Aorta (tissue), 5 donors: ENCODE results near the gene CAMK2A. TPM values are rescaled to one million over a fixed set of nuclear protein-coding genes. Genes with fewer than 3 reads are reported as not detected.

Experiments used
- ATAC-seq: fragments of 200-7000 bp; cut with Tn5 transposase; one replicate; pipeline ENCODE4 v1.9.1; 2022; ENCODE audit warnings: moderate library complexity; ENCODE audit not compliant: low FRiP score
- DNase-seq, 2 donors: peaks; one replicate each; pipeline ENCODE4 v3.0.0-alpha.2; 2020
- H3K27ac ChIP-seq, 2 donors: one replicate each; pipeline ENCODE4 v1.5.1; 2013; ENCODE audit warnings: low read length in 2 of 2, mild to moderate bottlenecking in 2 of 2, moderate library complexity in 2 of 2, control low read depth in 1 of 2, inconsistent platforms in 1 of 2, low read depth in 1 of 2
- H3K27me3 ChIP-seq, 2 donors: one replicate each; pipeline ENCODE4 v1.6.1; 2013; ENCODE audit warnings: control low read depth in 1 of 2, low read length in 1 of 2, mild to moderate bottlenecking in 1 of 2, moderate library complexity in 1 of 2; ENCODE audit not compliant: insufficient read depth in 2 of 2, control insufficient read depth in 1 of 2
- H3K36me3 ChIP-seq, 2 donors: one replicate each; pipeline ENCODE4 v1.6.1; 2013; ENCODE audit warnings: control low read depth in 1 of 2, low read length in 1 of 2, mild to moderate bottlenecking in 1 of 2; ENCODE audit not compliant: insufficient read depth in 2 of 2, control insufficient read depth in 1 of 2
- H3K4me1 ChIP-seq, 2 donors: one replicate each; pipeline ENCODE4 v1.6.1; 2013; ENCODE audit warnings: low read length in 2 of 2, control low read depth in 1 of 2, mild to moderate bottlenecking in 1 of 2, moderate library complexity in 1 of 2; ENCODE audit not compliant: insufficient read depth in 2 of 2, control insufficient read depth in 1 of 2
- H3K4me3 ChIP-seq, 2 donors: one replicate each; pipeline ENCODE4 v1.5.1; 2013; ENCODE audit warnings: low read length in 2 of 2, control low read depth in 1 of 2, mild to moderate bottlenecking in 1 of 2
- H3K9me3 ChIP-seq: one replicate; pipeline ENCODE4 v1.6.1; 2013; ENCODE audit warnings: mild to moderate bottlenecking, low read length; ENCODE audit not compliant: control insufficient read depth
- WGBS, 2 donors: extraction: QIAGEN DNeasy Blood & Tissue Kit; methylation state at CpG; one replicate each; pipeline ENCODE4 v1.1.7; 2013; 5-methylcytosine and 5-hydroxymethylcytosine counted together
- intact Hi-C, 2 donors: fragments of 100-400 bp; cut with DNase I; formaldehyde crosslinking; loops; one replicate each; pipeline versions ENCODE4 v1.14.2 to v1.15.0; 2022
- polyA plus RNA-seq, 2 donors: library from polyadenylated mRNA; stranded (reverse); fragments of 200-250 nt; gene quantifications; one replicate each; pipeline ENCODE4 v1.2.3, GENCODE V29; 2013
- total RNA-seq, 2 donors: library from RNA; stranded (reverse); fragmentation: NEBNext Ultra II Directional; extraction: Animal tissue kit (Norgen Biotek cat#: 25700); gene quantifications; one replicate each; pipeline ENCODE4 v1.2.1, GENCODE V29; 2021
- donor health status: healthy with polysubstance abuse.
- donor health status: Bipolar disorder and iron deficiency.
- donor health status: DM: no; HTN: no; CAD: no.
- donor health status: DM: no; HTN: no; CAD: no.
- donor health status: DM: yes; HTN: yes; CAD: no.

CAMK2A gene
- total and polyA plus RNA-seq, 4 donors, result 0.13 to 0.36 (median 0.15) TPM; not detected in 1

GRCh38 chr5:150192462-150192861 lies 97.1 kb downstream of the CAMK2A start:
- Histone ChIP-seq H3K27me3 (no peaks in the 10 kb centered on the region), H3K36me3 (no peaks in the 10 kb centered on the region), H3K9me3 (no peaks in the 10 kb centered on the region), H3K27ac (no peak overlapping the region), H3K4me3 (no peak overlapping the region), H3K4me1 (no peaks in the 10 kb centered on the region)
- DNase-seq (no peak), ATAC-seq (no peak)
- intact Hi-C loops, result no loop called here
- WGBS, 2 donors, result 91 to 93% methylated on average over 4 of the region's 4 CpGs

- Histone ChIP-seq H3K27me3 (no peaks in the 10 kb centered on the region), H3K4me1 (no peaks in the 10 kb centered on the region), H3K4me3 (no peak overlapping the region), H3K27ac (no peak overlapping the region), H3K36me3 (no peaks in the 10 kb centered on the region), H3K9me3 (no peaks in the 10 kb centered on the region)
- no peak for ATAC-seq
- intact Hi-C loops, result no loop called here
- no peak for DNase-seq
- WGBS, 2 donors, result 66% methylated on average over 2 of the region's 2 CpGs
These were observed 98.6 kb downstream of the CAMK2A start for GRCh38 chr5:150190987-150191386.

GRCh38 chr5:150190503-150190979 lies 99.0 kb downstream of the CAMK2A start:
- ATAC-seq (no peak), DNase-seq (no peak)
- Histone ChIP-seq H3K9me3 (no peaks in the 10 kb centered on the region), H3K36me3 (no peaks in the 10 kb centered on the region), H3K27me3 (no peaks in the 10 kb centered on the region), H3K27ac (no peak overlapping the region), H3K4me1 (no peaks in the 10 kb centered on the region), H3K4me3 (no peak overlapping the region)
- intact Hi-C loops, result no loop called here
- 77 to 84% methylated on average over 16 of the region's 16 CpGs for WGBS, 2 donors

- WGBS, 2 donors, result 8 to 9% methylated on average over 27 to 58 of the region's 58 CpGs
- intact Hi-C loops, result no loop called here
- H3K9me3 ChIP-seq, result no peaks in the 10 kb centered on the region
- ATAC-seq, result no peak
- H3K4me1 ChIP-seq, result no peaks in the 10 kb centered on the region
- H3K36me3 ChIP-seq, result no peaks in the 10 kb centered on the region
- H3K27me3 ChIP-seq, result no peaks in the 10 kb centered on the region
- no peak within 1 kb of the TSS for H3K4me3 ChIP-seq
- no peak for DNase-seq
- no peak within 1 kb of the TSS for H3K27ac ChIP-seq
These were observed 99.7 kb downstream of the CAMK2A start, which contains the start of gene SLC6A7 for GRCh38 chr5:150189728-150190502. Gene SLC6A7 (plus strand): TSS chr5:150190062. CDS start chr5:150190328, 266 bp downstream.

DNA sequence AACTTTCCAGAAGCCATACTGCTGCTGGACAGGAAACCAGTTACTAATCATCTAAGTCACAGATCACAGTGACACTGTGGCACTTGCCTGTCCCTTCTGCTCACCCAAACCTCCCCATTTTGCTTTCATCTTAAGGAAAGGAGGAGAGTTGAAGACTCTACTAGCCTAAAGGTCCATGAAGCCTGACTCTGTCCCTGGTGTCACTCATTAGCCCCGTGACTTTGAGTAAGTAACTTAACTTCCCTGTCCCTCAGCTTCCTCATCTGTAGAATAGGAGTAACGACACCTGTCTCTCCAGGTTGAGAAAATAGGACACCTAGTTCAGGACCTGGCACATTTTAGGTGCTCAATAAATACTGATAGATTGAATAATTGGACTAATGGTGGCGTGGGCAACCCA lies 100.2 kb downstream of the CAMK2A start:
- intact Hi-C loops, result no loop called here
- no peak for DNase-seq
- no peak overlapping the region for H3K4me3 ChIP-seq
- no peaks in the 10 kb centered on the region for H3K4me1 ChIP-seq
- no peak for ATAC-seq
- 91 to 93% methylated on average over 3 of the region's 3 CpGs for WGBS, 2 donors
- no peaks in the 10 kb centered on the region for H3K9me3 ChIP-seq
- no peaks in the 10 kb centered on the region for H3K27me3 ChIP-seq
- H3K36me3 ChIP-seq, result no peaks in the 10 kb centered on the region
- H3K27ac ChIP-seq, result no peak overlapping the region

GRCh38 chr5:150188146-150188842 lies 101.3 kb downstream of the CAMK2A start:
- H3K27ac ChIP-seq, result no peak overlapping the region
- intact Hi-C loops, result no loop called here
- H3K27me3 ChIP-seq, result no peaks in the 10 kb centered on the region
- H3K4me1 ChIP-seq, result no peaks in the 10 kb centered on the region
- H3K9me3 ChIP-seq, result no peaks in the 10 kb centered on the region
- H3K4me3 ChIP-seq, result no peak overlapping the region
- DNase-seq (no peak), ATAC-seq (no peak)
- WGBS, 2 donors, result 72 to 75% methylated on average over 3 of the region's 3 CpGs
- H3K36me3 ChIP-seq, result no peaks in the 10 kb centered on the region

DNA sequence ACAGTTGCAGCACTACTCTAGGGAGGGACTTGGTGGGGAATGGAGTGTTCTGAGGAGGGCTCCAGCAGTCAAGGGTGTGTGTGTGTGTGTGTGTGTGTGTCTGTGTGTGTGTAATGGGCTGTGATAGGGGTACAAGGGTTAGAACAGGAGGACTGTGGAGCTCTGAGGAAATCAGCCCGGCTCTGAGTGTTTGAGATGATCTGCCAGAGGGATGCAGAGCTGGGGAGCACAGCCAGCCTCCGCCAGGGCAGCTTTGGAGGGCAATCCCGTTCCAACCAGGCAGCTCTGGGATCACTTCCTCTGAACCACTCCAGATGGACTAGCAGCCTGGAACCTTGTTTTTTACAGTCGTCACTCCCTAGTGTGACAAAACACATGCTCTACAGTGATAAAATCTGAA lies 102.7 kb downstream of the CAMK2A start:
- Histone ChIP-seq H3K4me3 (no peak overlapping the region), H3K4me1 (no peaks in the 10 kb centered on the region), H3K9me3 (no peaks in the 10 kb centered on the region), H3K27me3 (no peaks in the 10 kb centered on the region), H3K36me3 (no peaks in the 10 kb centered on the region), H3K27ac (no peak overlapping the region)
- DNase-seq (no peak), ATAC-seq (no peak)
- intact Hi-C loops, result no loop called here
- WGBS, 2 donors, result 64 to 68% methylated on average over 4 of the region's 4 CpGs

DNA sequence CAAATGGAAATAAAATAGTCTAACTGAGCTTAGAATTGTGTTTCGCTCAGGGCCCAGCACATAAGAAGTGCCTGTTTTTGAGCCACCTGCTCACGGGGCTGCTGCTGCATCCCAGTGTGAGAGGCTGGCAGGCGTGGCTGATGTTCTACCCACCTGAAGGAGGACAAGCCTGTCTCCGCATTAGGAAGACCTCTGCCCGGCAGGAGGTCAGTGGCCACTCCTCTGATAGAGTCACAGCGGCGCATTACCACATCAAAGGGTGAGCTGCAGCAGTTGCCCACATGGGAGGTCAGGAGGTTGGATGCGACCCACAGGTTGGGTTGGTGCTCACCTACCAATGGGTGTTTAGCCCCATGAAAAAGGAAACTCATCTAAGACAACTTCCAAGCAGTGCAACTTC lies 103.4 kb downstream of the CAMK2A start:
- H3K27me3 ChIP-seq, result no peaks in the 10 kb centered on the region
- no peak for ATAC-seq
- 96 to 98% methylated on average over 8 of the region's 8 CpGs for WGBS, 2 donors

More for the DNA sequence above, 103.4 kb downstream of the CAMK2A start:
- no peak overlapping the region for H3K4me3 ChIP-seq
- no peak for DNase-seq
- H3K36me3 ChIP-seq, result no peaks in the 10 kb centered on the region
- no peaks in the 10 kb centered on the region for H3K9me3 ChIP-seq
- intact Hi-C loops, result no loop called here
- H3K27ac ChIP-seq, result no peak overlapping the region
- no peaks in the 10 kb centered on the region for H3K4me1 ChIP-seq
